GM19452 (cell line): Measurements from ENCODE around the gene GABRR2.
"Not testable (repeated sequence)": the region's sequence is repeated elsewhere in the genome, so short reads cannot be mapped to it uniquely, and the experiment has no call there.

ENCODE experiments used
- ATAC-seq: cut with Tn5 transposase; IDR thresholded peaks from one replicate; pipeline ENCODE4 v1.9.1; 2021; ENCODE audit not compliant: unreplicated experiment

GABRR2 gene

GRCh38 chr6:89328976-89329375, 13.9 kb upstream of the GABRR2 start:
- no peak for ATAC-seq

GRCh38 chr6:89324304-89324703, 9.2 kb upstream of the GABRR2 start:
- ATAC-seq = no peak

- no peak for ATAC-seq
Measured at GRCh38 chr6:89323511-89323971, 8.4 kb upstream of the GABRR2 start.

GRCh38 chr6:89321131-89321970, 6.3 kb upstream of the GABRR2 start:
- ATAC-seq = no peak

- ATAC-seq = no peak
Measured at GRCh38 chr6:89320012-89320559, 5.0 kb upstream of the GABRR2 start.

- ATAC-seq = no peak
Measured at GRCh38 chr6:89317067-89317466, 2.0 kb upstream of the GABRR2 start.

- ATAC-seq = no peak
Measured at GRCh38 chr6:89314692-89315091, 407 bp downstream of the GABRR2 start.

- no peak for ATAC-seq
Measured at GRCh38 chr6:89313006-89313405, 2.1 kb downstream of the GABRR2 start.

- ATAC-seq = no peak
Measured at GRCh38 chr6:89311853-89312531, 3.1 kb downstream of the GABRR2 start.

- no peak for ATAC-seq
Measured at GRCh38 chr6:89311530-89311852, 3.6 kb downstream of the GABRR2 start.

- ATAC-seq = no peak
Measured at GRCh38 chr6:89310929-89311328, 4.2 kb downstream of the GABRR2 start.

- no peak for ATAC-seq
Measured at GRCh38 chr6:89308525-89309395, 6.3 kb downstream of the GABRR2 start.

GRCh38 chr6:89304517-89304916, 10.6 kb downstream of the GABRR2 start:
- not testable (repeated sequence) for ATAC-seq

GRCh38 chr6:89302936-89303335, 12.2 kb downstream of the GABRR2 start:
- no peak for ATAC-seq

- no peak for ATAC-seq
Measured at GRCh38 chr6:89302195-89302770, 12.8 kb downstream of the GABRR2 start.

GRCh38 chr6:89301586-89302194, 13.4 kb downstream of the GABRR2 start:
- no peak for ATAC-seq

GRCh38 chr6:89299466-89299850, 15.6 kb downstream of the GABRR2 start:
- ATAC-seq = no peak

GRCh38 chr6:89298680-89299465, 16.2 kb downstream of the GABRR2 start:
- no peak for ATAC-seq

GRCh38 chr6:89297695-89298351, 17.3 kb downstream of the GABRR2 start:
- ATAC-seq = peak; percentile 96
